Measurements from ENCODE around the gene INSC.

INSC gene

GRCh38 chr11:15293975-15294620, 179.4 kb downstream of the INSC start:
- no peak for TF ChIP-seq ZFX (IDR thresholded peaks at IDR 0.05)
- TF ChIP-seq CTCF (conservative IDR thresholded peaks at IDR 0.05), result no peak
- no peak overlapping the region for H3K27ac ChIP-seq

- TF ChIP-seq CTCF (conservative IDR thresholded peaks at IDR 0.05) (no peak), ZFX (IDR thresholded peaks at IDR 0.05) (no peak)
- no peak overlapping the region for H3K27ac ChIP-seq
Observed at GRCh38 chr11:15295695-15296094, 181.0 kb downstream of the INSC start.
